NCI-H146 (cell line): Measurements from ENCODE around the gene TWSG1.
"Not testable (repeated sequence)": the region's sequence is repeated elsewhere in the genome, so short reads cannot be mapped to it uniquely, and the experiment has no call there.

Experiments
- DNase-seq: peaks from one replicate; lab custom pipeline; 2025; lab: John Stamatoyannopoulos, UW

The TWSG1 gene

GRCh38 chr18:9335697-9336045 is 1.1 kb downstream of the TWSG1 start:
- DNase-seq: no peak

GRCh38 chr18:9336827-9337226 is 2.3 kb downstream of the TWSG1 start:
- DNase-seq: no peak

GRCh38 chr18:9337873-9338272 is 3.3 kb downstream of the TWSG1 start:
- DNase-seq: no peak

GRCh38 chr18:9340472-9340871 is 5.9 kb downstream of the TWSG1 start:
- no peak for DNase-seq

GRCh38 chr18:9343577-9343976 is 9.0 kb downstream of the TWSG1 start:
- no peak for DNase-seq

- DNase-seq: no peak
Measured at GRCh38 chr18:9346775-9347174, 12.2 kb downstream of the TWSG1 start.

GRCh38 chr18:9348079-9348671 is 13.6 kb downstream of the TWSG1 start:
- no peak for DNase-seq

- DNase-seq: no peak
Measured at GRCh38 chr18:9348766-9349165, 14.2 kb downstream of the TWSG1 start.

- no peak for DNase-seq
Measured at GRCh38 chr18:9353596-9353995, 19.0 kb downstream of the TWSG1 start.

- DNase-seq: no peak
Measured at GRCh38 chr18:9354256-9354655, 19.7 kb downstream of the TWSG1 start.

- DNase-seq: no peak
Measured at GRCh38 chr18:9356976-9357375, 22.4 kb downstream of the TWSG1 start.

GRCh38 chr18:9359796-9360195 is 25.2 kb downstream of the TWSG1 start:
- no peak for DNase-seq

- no peak for DNase-seq
Measured at GRCh38 chr18:9361191-9361590, 26.6 kb downstream of the TWSG1 start.

GRCh38 chr18:9362869-9363268 is 28.3 kb downstream of the TWSG1 start:
- DNase-seq: no peak

- no peak for DNase-seq
Measured at GRCh38 chr18:9364242-9364641, 29.7 kb downstream of the TWSG1 start.

GRCh38 chr18:9365406-9365805 is 30.8 kb downstream of the TWSG1 start:
- no peak for DNase-seq

GRCh38 chr18:9366126-9366714 is 31.6 kb downstream of the TWSG1 start:
- peak; percentile 44 for DNase-seq

GRCh38 chr18:9373254-9373653 is 38.7 kb downstream of the TWSG1 start:
- DNase-seq: not testable (repeated sequence)

- DNase-seq: no peak
Measured at GRCh38 chr18:9379118-9379517, 44.5 kb downstream of the TWSG1 start.

- peak; percentile 38 for DNase-seq
Measured at GRCh38 chr18:9380101-9380500, 45.5 kb downstream of the TWSG1 start.

GRCh38 chr18:9380621-9381395 is 46.2 kb downstream of the TWSG1 start:
- peak; percentile 97 for DNase-seq

- no peak for DNase-seq
Measured at GRCh38 chr18:9386879-9387278, 52.3 kb downstream of the TWSG1 start.

- no peak for DNase-seq
Measured at GRCh38 chr18:9387891-9388290, 53.3 kb downstream of the TWSG1 start.

GRCh38 chr18:9389706-9390105 is 55.1 kb downstream of the TWSG1 start:
- DNase-seq: no peak
